ENCODE results near the gene SCN3A. TPM values are rescaled to one million over a fixed set of nuclear protein-coding genes. Genes with fewer than 3 reads are reported as not detected.

SCN3A gene
- total and polyA plus RNA-seq, 10 of the 15 experiments (the other 5 are each of a cell fraction or from before 2014, with no cell fraction given): 0.04 to 0.34 (median 0.06) TPM; not detected in 3

DNA sequence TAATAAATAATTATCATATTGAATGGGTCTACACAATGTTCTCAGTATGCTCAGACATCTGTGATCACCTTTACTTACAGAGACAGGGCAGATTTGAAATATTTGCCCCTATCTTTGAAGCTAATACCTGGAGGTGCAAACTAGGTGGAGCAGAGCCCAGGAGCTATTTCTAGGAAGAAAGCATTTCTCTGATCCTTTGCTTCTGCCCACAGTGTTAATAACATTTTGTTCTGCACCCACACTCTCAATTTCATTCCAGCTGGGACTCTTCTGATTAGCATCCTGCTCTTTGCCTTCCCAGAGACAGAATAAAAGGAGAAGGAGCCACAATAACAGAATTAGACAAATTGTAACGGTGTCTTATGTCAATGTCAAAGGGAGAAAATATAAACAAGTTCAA, 23.7 kb upstream of the SCN3A start (continued):
- TF ChIP-seq, protein P1, sequence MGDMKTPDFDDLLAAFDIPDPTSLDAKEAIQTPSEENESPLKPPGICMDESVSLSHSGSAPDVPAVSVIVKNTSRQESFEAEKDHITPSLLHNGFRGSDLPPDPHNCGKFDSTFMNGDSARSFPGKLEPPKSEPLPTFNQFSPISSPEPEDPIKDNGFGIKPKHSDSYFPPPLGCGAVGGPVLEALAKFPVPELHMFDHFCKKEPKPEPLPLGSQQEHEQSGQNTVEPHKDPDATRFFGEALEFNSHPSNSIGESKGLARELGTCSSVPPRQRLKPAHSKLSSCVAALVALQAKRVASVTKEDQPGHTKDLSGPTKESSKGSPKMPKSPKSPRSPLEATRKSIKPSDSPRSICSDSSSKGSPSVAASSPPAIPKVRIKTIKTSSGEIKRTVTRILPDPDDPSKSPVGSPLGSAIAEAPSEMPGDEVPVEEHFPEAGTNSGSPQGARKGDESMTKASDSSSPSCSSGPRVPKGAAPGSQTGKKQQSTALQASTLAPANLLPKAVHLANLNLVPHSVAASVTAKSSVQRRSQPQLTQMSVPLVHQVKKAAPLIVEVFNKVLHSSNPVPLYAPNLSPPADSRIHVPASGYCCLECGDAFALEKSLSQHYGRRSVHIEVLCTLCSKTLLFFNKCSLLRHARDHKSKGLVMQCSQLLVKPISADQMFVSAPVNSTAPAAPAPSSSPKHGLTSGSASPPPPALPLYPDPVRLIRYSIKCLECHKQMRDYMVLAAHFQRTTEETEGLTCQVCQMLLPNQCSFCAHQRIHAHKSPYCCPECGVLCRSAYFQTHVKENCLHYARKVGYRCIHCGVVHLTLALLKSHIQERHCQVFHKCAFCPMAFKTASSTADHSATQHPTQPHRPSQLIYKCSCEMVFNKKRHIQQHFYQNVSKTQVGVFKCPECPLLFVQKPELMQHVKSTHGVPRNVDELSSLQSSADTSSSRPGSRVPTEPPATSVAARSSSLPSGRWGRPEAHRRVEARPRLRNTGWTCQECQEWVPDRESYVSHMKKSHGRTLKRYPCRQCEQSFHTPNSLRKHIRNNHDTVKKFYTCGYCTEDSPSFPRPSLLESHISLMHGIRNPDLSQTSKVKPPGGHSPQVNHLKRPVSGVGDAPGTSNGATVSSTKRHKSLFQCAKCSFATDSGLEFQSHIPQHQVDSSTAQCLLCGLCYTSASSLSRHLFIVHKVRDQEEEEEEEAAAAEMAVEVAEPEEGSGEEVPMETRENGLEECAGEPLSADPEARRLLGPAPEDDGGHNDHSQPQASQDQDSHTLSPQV (IDR thresholded peaks at IDR 0.05): no peak
- TF ChIP-seq NRF1 (conservative IDR thresholded peaks at IDR 0.05; ENCODE audit: low read depth, low read length): no peak
- no peak for TF ChIP-seq RB1 (IDR thresholded peaks at IDR 0.05; ENCODE audit: borderline replicate concordance)
- no peak for TF ChIP-seq ESRRA (IDR thresholded peaks at IDR 0.05; ENCODE audit: low read length)
- TF ChIP-seq POLR2AphosphoS2 (IDR thresholded peaks at IDR 0.05; ENCODE audit: low read depth, low read length): no peak

DNA sequence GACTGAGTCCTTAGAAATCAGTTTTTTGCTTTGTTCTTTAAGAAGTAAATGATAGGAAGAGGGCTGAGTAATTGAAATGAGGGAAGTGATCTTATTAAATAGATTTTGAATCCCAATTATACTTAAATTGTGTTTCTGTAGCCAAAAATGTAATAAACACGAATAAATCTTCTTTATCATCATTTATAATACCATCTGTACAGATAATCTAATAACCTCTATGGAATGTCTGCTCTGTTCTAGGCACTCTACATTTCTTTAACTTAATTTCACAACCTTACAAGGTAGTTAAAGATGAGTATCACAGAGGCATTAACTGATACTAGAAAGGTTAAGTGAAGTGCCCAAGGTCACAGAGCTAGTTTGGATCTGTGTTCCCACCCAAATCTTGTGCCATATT, 21.1 kb upstream of the SCN3A start:
- Histone ChIP-seq H4K20me1 (ENCODE audit: control insufficient read depth, insufficient read depth) (no peaks in the 10 kb centered on the region), H3K9ac (ENCODE audit: control insufficient read depth, insufficient read depth, low read length) (no peak overlapping the region), H3K4me3 (no peak overlapping the region), H3K9me3 (replicated peaks; ENCODE audit: control insufficient read depth, insufficient read depth, low read length) (no peaks in the 10 kb centered on the region), H2AFZ (ENCODE audit: control insufficient read depth, low read depth, low read length) (no peak overlapping the region), H3K36me3 (ENCODE audit: control insufficient read depth in 2 of 2, insufficient read depth in 2 of 2, low read length in 1 of 2) (no peaks in the 10 kb centered on the region), H3K4me2 (ENCODE audit: control insufficient read depth, insufficient read depth) (no peak overlapping the region), H3K4me1 (ENCODE audit: control insufficient read depth, insufficient read depth, low read length) (no peaks in the 10 kb centered on the region), H3K27me3 (replicated peaks in 1 of 2; ENCODE audit: control insufficient read depth in 2 of 2, insufficient read depth in 2 of 2, low read length in 1 of 2) (no peaks in the 10 kb centered on the region; a peak in 1 of 4 replicates), H3K79me2 (ENCODE audit: control insufficient read depth, insufficient read depth, low read length) (no peaks in the 10 kb centered on the region), H3K27ac (ENCODE audit: control insufficient read depth, insufficient read depth) (no peak overlapping the region)
- in situ Hi-C loops (cut with MboI): no loop called here
- BruUV-seq (replicated peaks): no TSS peak
- no peak for ATAC-seq
- no peak for DNase-seq (ENCODE audit: low read depth, low spot score)
- RAD21 ChIA-PET (ENCODE audit: unreplicated experiment): interaction anchor here (1.0 kb wide), 1 partner anchor 15 kb away, joined by 3 read pairs; the partner anchor contains the start of gene SCN2A
- POLR2A ChIA-PET: no interaction called here
- CTCF ChIA-PET: interaction anchor here (1.1 kb wide), 1 partner anchor 10 kb away, joined by 3 read pairs; no protein-coding TSS in a partner anchor
- WGBS (ENCODE audit: insufficient coverage, insufficient replicate concordance, low lambda C conversion rate, missing lambda C conversion rate): 5% methylated on average over 1 of the region's 1 CpG
- intact Hi-C loops (cut with micrococcal nuclease; ENCODE audit: unreplicated experiment): no loop called here
- FAIRE-seq: no peak
- SMC1A ChIA-PET (ENCODE audit: uncharacterized antibody, unreplicated experiment): no interaction called here
- TF ChIP-seq BHLHE40 (IDR thresholded peaks at IDR 0.05; ENCODE audit: borderline replicate concordance in 1 of 2, low read depth in 2 of 2, low read length in 1 of 2) (no peak), PML (IDR thresholded peaks at IDR 0.05; ENCODE audit: low read length) (no peak), CHD4 (IDR thresholded peaks at IDR 0.05) (no peak), IRF4 (IDR thresholded peaks at IDR 0.05; ENCODE audit: low read depth, low read length) (no peak), ZZZ3 (IDR thresholded peaks at IDR 0.05; ENCODE audit: control insufficient read depth, insufficient read length, low read depth) (no peak), HCFC1 (IDR thresholded peaks at IDR 0.05; ENCODE audit: low read length) (no peak), SREBF2 (IDR thresholded peaks at IDR 0.05; ENCODE audit: low read length) (no peak), MYB (IDR thresholded peaks at IDR 0.05; ENCODE audit: borderline replicate concordance, low read depth, low read length) (no peak)
- TF ChIP-seq, protein P2, sequence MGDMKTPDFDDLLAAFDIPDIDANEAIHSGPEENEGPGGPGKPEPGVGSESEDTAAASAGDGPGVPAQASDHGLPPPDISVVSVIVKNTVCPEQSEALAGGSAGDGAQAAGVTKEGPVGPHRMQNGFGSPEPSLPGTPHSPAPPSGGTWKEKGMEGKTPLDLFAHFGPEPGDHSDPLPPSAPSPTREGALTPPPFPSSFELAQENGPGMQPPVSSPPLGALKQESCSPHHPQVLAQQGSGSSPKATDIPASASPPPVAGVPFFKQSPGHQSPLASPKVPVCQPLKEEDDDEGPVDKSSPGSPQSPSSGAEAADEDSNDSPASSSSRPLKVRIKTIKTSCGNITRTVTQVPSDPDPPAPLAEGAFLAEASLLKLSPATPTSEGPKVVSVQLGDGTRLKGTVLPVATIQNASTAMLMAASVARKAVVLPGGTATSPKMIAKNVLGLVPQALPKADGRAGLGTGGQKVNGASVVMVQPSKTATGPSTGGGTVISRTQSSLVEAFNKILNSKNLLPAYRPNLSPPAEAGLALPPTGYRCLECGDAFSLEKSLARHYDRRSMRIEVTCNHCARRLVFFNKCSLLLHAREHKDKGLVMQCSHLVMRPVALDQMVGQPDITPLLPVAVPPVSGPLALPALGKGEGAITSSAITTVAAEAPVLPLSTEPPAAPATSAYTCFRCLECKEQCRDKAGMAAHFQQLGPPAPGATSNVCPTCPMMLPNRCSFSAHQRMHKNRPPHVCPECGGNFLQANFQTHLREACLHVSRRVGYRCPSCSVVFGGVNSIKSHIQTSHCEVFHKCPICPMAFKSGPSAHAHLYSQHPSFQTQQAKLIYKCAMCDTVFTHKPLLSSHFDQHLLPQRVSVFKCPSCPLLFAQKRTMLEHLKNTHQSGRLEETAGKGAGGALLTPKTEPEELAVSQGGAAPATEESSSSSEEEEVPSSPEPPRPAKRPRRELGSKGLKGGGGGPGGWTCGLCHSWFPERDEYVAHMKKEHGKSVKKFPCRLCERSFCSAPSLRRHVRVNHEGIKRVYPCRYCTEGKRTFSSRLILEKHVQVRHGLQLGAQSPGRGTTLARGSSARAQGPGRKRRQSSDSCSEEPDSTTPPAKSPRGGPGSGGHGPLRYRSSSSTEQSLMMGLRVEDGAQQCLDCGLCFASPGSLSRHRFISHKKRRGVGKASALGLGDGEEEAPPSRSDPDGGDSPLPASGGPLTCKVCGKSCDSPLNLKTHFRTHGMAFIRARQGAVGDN (IDR thresholded peaks at IDR 0.05): no peak
